Motor neuron (in vitro differentiated cells): ENCODE results near the gene TECR. TPM values are rescaled to one million over a fixed set of nuclear protein-coding genes. Genes with fewer than 3 reads are reported as not detected.
"Not testable (repeated sequence)": the region's sequence is repeated elsewhere in the genome, so short reads cannot be mapped to it uniquely, and the experiment has no call there.

Source experiments
- ATAC-seq, 8 experiments: fragments of 200-7000 bp; cut with Tn5 transposase; replicated peaks in 6 of 8; 2 replicates each; pipeline ENCODE4 v1.8.0; 2021; ENCODE audit warnings: mild to moderate bottlenecking in 8 of 8, moderate library complexity in 8 of 8
- H3K27ac ChIP-seq, 2 donors: fragments of 250-450 bp; sonication (Bioruptor Pico); 2 replicates each; pipeline ENCODE4 v1.9.0; 2021; ENCODE audit warnings: antibody characterized with exemption in 2 of 2, mild to moderate bottlenecking in 2 of 2, moderate library complexity in 1 of 2
- H3K4me1 ChIP-seq, 2 donors: fragments of 250-450 bp; sonication (Bioruptor Pico); replicated peaks in 1 of 2; 2 replicates each; pipeline ENCODE4 v1.6.1; 2021; ENCODE audit warnings: antibody characterized with exemption in 2 of 2, mild to moderate bottlenecking in 2 of 2, moderate library complexity in 1 of 2
- H3K4me3 ChIP-seq, 5 donors: fragments of 250-450 bp; sonication (Bioruptor Pico); 2 replicates each; pipeline ENCODE4 v1.9.0; 2021; ENCODE audit warnings: antibody characterized with exemption in 5 of 5, mild to moderate bottlenecking in 5 of 5, moderate library complexity in 4 of 5
- WGBS, 10 experiments: fragments of 450-650 bp; shearing (Covaris generic); methylation state at CpG; one replicate each; pipeline ENCODE4 v1.0.0; 2022; 5-methylcytosine and 5-hydroxymethylcytosine counted together
- in situ Hi-C, 9 experiments: fragments of 400-800 bp; cut with MboI; loops; one replicate each; pipeline ENCODE4 v1.15.0; 2021; ENCODE audit warnings: low sequenced_read_pairs in 9 of 9, low pct_unique_long_range_greater_than_20kb in 2 of 9; ENCODE audit not compliant: unreplicated experiment in 9 of 9
- total RNA-seq, 8 experiments: library from RNA; unstranded; fragments of 300-600 nt; gene quantifications; 2 replicates each; pipeline versions ENCODE4 v1.2.3 to v1.2.4, GENCODE V29; 2022

The TECR gene
- total RNA-seq, 8 experiments from 2014 or later: 67.6 to 145 (median 97.3) TPM

GRCh38 chr19:14552006-14552360, 22.6 kb downstream of the TECR start:
- H3K4me1 ChIP-seq, H3K4me3 ChIP-seq, ATAC-seq, in situ Hi-C loops, H3K27ac ChIP-seq: not testable (repeated sequence)
- WGBS, 10 experiments: 47 to 100% (median 89%) methylated on average over 1 to 7 of the region's 8 CpGs

- H3K4me1 ChIP-seq: peaks cover 8 to 9% of the 10 kb centered on the region in 2 donors
- ATAC-seq: no peak
- 40 to 96% (median 94%) methylated on average over 1 to 11 of the region's 35 CpGs; no CpG with 5 or more reads in 6 of the 10 experiments for WGBS, 10 experiments
- in situ Hi-C loops: no loop called here
- no peak overlapping the region for H3K27ac ChIP-seq
- H3K4me3 ChIP-seq: no peak overlapping the region
Measured at GRCh38 chr19:14553042-14553938, 23.9 kb downstream of the TECR start.

- Histone ChIP-seq H3K4me1 (peaks cover 13 to 14% of the 10 kb centered on the region in 2 donors), H3K27ac (no peak overlapping the region), H3K4me3 (no peak overlapping the region)
- 75 to 83% (median 79%) methylated on average over 1 to 7 of the region's 9 CpGs; no CpG with 5 or more reads in 7 of the 10 experiments for WGBS, 10 experiments
- in situ Hi-C loops: no loop called here
- no peak for ATAC-seq
Measured at GRCh38 chr19:14553939-14554243, 24.5 kb downstream of the TECR start.

- Histone ChIP-seq H3K4me1 (peaks cover 17 to 20% of the 10 kb centered on the region in 2 donors), H3K27ac (no peak overlapping the region), H3K4me3 (no peak overlapping the region)
- in situ Hi-C loops: no loop called here
- peak in 1 of 8 experiments; percentile 9 for ATAC-seq
- WGBS, 10 experiments: 37 to 100% (median 53%) methylated on average over 1 to 2 of the region's 6 CpGs; no CpG with 5 or more reads in 6 of the 10 experiments
Measured at GRCh38 chr19:14554382-14554812, 25.0 kb downstream of the TECR start.

- H3K4me3 ChIP-seq: no peak overlapping the region
- H3K27ac ChIP-seq: no peak overlapping the region
- H3K4me1 ChIP-seq: peaks cover 24 to 28% of the 10 kb centered on the region in 2 donors
- ATAC-seq: peak in 3 of 8 experiments; percentile 3 to 33 (median 7)
- 17 to 96% (median 80%) methylated on average over 1 to 6 of the region's 12 CpGs; no CpG with 5 or more reads in 1 of the 10 experiments for WGBS, 10 experiments
- in situ Hi-C loops: no loop called here
Measured at GRCh38 chr19:14555918-14556661, 26.7 kb downstream of the TECR start.

- in situ Hi-C loops: no loop called here
- Histone ChIP-seq H3K4me1 (peaks cover 24 to 29% of the 10 kb centered on the region in 2 donors), H3K4me3 (no peak overlapping the region), H3K27ac (peak overlapping the region in 1 of 2 donors; percentile 32)
- WGBS, 10 experiments: 0 to 100% (median 53%) methylated on average over 1 to 7 of the region's 18 CpGs; no CpG with 5 or more reads in 2 of the 10 experiments
- ATAC-seq: peak; percentile 56 to 96 (median 72)
Measured at GRCh38 chr19:14556662-14557188, 27.3 kb downstream of the TECR start.

GRCh38 chr19:14558370-14559066, 29.1 kb downstream of the TECR start:
- H3K27ac ChIP-seq: peak overlapping the region in 1 of 2 donors; percentile 38
- peaks cover 28 to 29% of the 10 kb centered on the region in 2 donors for H3K4me1 ChIP-seq
- in situ Hi-C loops: no loop called here
- WGBS, 10 experiments: 68 to 100% (median 90%) methylated on average over 3 to 6 of the region's 23 CpGs; no CpG with 5 or more reads in 7 of the 10 experiments
- peak in 5 of 8 experiments; percentile 16 to 50 (median 41) for ATAC-seq
- no peak overlapping the region for H3K4me3 ChIP-seq

- Histone ChIP-seq H3K4me1 (peaks cover 29 to 33% of the 10 kb centered on the region in 2 donors), H3K4me3 (no peak overlapping the region), H3K27ac (no peak overlapping the region)
- WGBS, 10 experiments: 50 to 100% (median 78%) methylated on average over 1 to 7 of the region's 28 CpGs; no CpG with 5 or more reads in 4 of the 10 experiments
- in situ Hi-C loops: no loop called here
- no peak for ATAC-seq
Measured at GRCh38 chr19:14559916-14560775, 30.8 kb downstream of the TECR start.

GRCh38 chr19:14560776-14561108, 31.3 kb downstream of the TECR start:
- H3K4me3 ChIP-seq: no peak overlapping the region
- in situ Hi-C loops: no loop called here
- H3K4me1 ChIP-seq: peaks cover 29 to 33% of the 10 kb centered on the region in 2 donors
- 96% methylated on average over 5 of the region's 6 CpGs; no CpG with 5 or more reads in 9 of the 10 experiments for WGBS, 10 experiments
- no peak overlapping the region for H3K27ac ChIP-seq
- ATAC-seq: no peak

GRCh38 chr19:14561249-14561648, 31.9 kb downstream of the TECR start:
- H3K27ac ChIP-seq: no peak overlapping the region
- H3K4me3 ChIP-seq: no peak overlapping the region
- WGBS, 10 experiments: no CpG with 5 or more reads among the region's 8 CpGs
- in situ Hi-C loops: no loop called here
- peaks cover 29 to 33% of the 10 kb centered on the region in 2 donors for H3K4me1 ChIP-seq
- no peak for ATAC-seq

- peak in 3 of 8 experiments; percentile 26 to 45 (median 29) for ATAC-seq
- Histone ChIP-seq H3K4me3 (no peak overlapping the region), H3K4me1 (peaks cover 27 to 33% of the 10 kb centered on the region in 2 donors), H3K27ac (peak overlapping the region in 1 of 2 donors; percentile 28)
- in situ Hi-C loops: no loop called here
- WGBS, 10 experiments: 47 to 100% (median 75%) methylated on average over 1 to 8 of the region's 22 CpGs; no CpG with 5 or more reads in 6 of the 10 experiments
Measured at GRCh38 chr19:14561847-14562351, 32.5 kb downstream of the TECR start.
